Gastrocnemius medialis (tissue), 4 donors: Measurements from ENCODE around the gene PRR5. TPM values are rescaled to one million over a fixed set of nuclear protein-coding genes. Genes with fewer than 3 reads are reported as not detected.

Experiments used
- ATAC-seq, 2 donors: fragments of 150-250 bp; one replicate each; pipeline ENCODE4 v1.9.1; 2016
- DNase-seq, 2 donors: peaks; one replicate each; pipeline ENCODE4 v3.0.0-alpha.2; 2019
- H3K27ac ChIP-seq, 4 donors: fragments of 200-600 bp; sonication (generic); 1 replicate in 1 of 4; 2 replicates in 3 of 4; pipeline ENCODE4 v1.5.1; 2016 to 2018; ENCODE audit warnings: mild to moderate bottlenecking in 2 of 4, moderate library complexity in 1 of 4
- H3K27me3 ChIP-seq, 3 donors: fragments of 200-600 bp; sonication (generic) in 2 of 3; 1 replicate in 1 of 3; 2 replicates in 2 of 3; pipeline versions ENCODE4 v1.5.1 to v1.6.0; 2016 to 2019; ENCODE audit warnings: mild to moderate bottlenecking in 1 of 3, moderate library complexity in 1 of 3
- H3K36me3 ChIP-seq, 2 donors: fragments of 200-600 bp; sonication (generic) in 1 of 2; one replicate each; pipeline ENCODE4 v1.5.1; 2017 to 2018
- H3K4me1 ChIP-seq, 2 donors: fragments of 200-600 bp; sonication (generic) in 1 of 2; one replicate each; pipeline ENCODE4 v1.5.1; 2016 to 2017; ENCODE audit warnings: mild to moderate bottlenecking in 2 of 2
- H3K4me3 ChIP-seq, 4 donors: fragments of 200-600 bp; sonication (generic) in 3 of 4; 1 replicate in 1 of 4; 2 replicates in 3 of 4; pipeline ENCODE4 v1.5.1; 2016 to 2019; ENCODE audit warnings: mild to moderate bottlenecking in 2 of 4
- H3K9me3 ChIP-seq, 3 donors: fragments of 200-600 bp; sonication (generic) in 2 of 3; 1 replicate in 1 of 3; 2 replicates in 2 of 3; pipeline ENCODE4 v1.5.1; 2016 to 2019
- POLR2A ChIP-seq, 2 donors: fragments of 450-650 bp; IDR thresholded peaks; one replicate each; pipeline ENCODE4 v1.6.1; 2017; ENCODE audit warnings: antibody characterized with exemption in 2 of 2, mild to moderate bottlenecking in 2 of 2, moderate library complexity in 2 of 2
- in situ Hi-C, 4 donors: fragments of 200-750 bp; cut with MboI; loops; one replicate each; pipeline versions ENCODE4 v1.15.0 to v1.8.0; 2017; ENCODE audit warnings: low sequenced_read_pairs in 4 of 4
- intact Hi-C: fragments of 100-400 bp; cut with DNase I; formaldehyde crosslinking; loops from one replicate; pipeline ENCODE4 v1.15.1; 2023; ENCODE audit warnings: low total_unique reads
- total RNA-seq, 4 donors: library from RNA; depleted of rRNA; stranded (reverse); fragments of >200 nt; gene quantifications; one replicate each; pipeline versions ENCODE4 v1.1.0 to v1.2.3, GENCODE V29; 2016
- TF ChIP-seq, protein P1 (sequence below), 5 experiments: fragments of 450-650 bp in 3 of 5; fragments of 200-600 bp in 2 of 5; sonication (generic) in 2 of 5; IDR thresholded peaks in 4 of 5; conservative IDR thresholded peaks in 1 of 5; 1 replicate in 4 of 5; 2 replicates in 1 of 5; pipeline ENCODE4 v1.5.1; 2016 to 2019; ENCODE audit warnings: antibody characterized with exemption in 5 of 5, mild to moderate bottlenecking in 3 of 5, moderate library complexity in 3 of 5

PRR5 gene
- total RNA-seq, 4 donors from 2014 or later, result 0.34 to 15.2 (median 1.3) TPM

GRCh38 chr22:44689915-44690524, 12.0 kb upstream of the PRR5 start:
- no peak for ATAC-seq
- no peak overlapping the region for H3K27ac ChIP-seq
- intact Hi-C loops (no loop called here), in situ Hi-C loops (no loop called here)
- H3K36me3 ChIP-seq, result no peaks in the 10 kb centered on the region
- peaks cover 1 to 3% of the 10 kb centered on the region in 2 donors for H3K4me1 ChIP-seq
- no peak overlapping the region for H3K4me3 ChIP-seq
- no peak for TF ChIP-seq POLR2A (IDR thresholded peaks at IDR 0.05)
- TF ChIP-seq, protein P1, sequence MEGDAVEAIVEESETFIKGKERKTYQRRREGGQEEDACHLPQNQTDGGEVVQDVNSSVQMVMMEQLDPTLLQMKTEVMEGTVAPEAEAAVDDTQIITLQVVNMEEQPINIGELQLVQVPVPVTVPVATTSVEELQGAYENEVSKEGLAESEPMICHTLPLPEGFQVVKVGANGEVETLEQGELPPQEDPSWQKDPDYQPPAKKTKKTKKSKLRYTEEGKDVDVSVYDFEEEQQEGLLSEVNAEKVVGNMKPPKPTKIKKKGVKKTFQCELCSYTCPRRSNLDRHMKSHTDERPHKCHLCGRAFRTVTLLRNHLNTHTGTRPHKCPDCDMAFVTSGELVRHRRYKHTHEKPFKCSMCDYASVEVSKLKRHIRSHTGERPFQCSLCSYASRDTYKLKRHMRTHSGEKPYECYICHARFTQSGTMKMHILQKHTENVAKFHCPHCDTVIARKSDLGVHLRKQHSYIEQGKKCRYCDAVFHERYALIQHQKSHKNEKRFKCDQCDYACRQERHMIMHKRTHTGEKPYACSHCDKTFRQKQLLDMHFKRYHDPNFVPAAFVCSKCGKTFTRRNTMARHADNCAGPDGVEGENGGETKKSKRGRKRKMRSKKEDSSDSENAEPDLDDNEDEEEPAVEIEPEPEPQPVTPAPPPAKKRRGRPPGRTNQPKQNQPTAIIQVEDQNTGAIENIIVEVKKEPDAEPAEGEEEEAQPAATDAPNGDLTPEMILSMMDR (IDR thresholded peaks at IDR 0.05 in 4 of 5, conservative IDR thresholded peaks at IDR 0.05 in 1 of 5), result no peak
- no peak for DNase-seq
- no peaks in the 10 kb centered on the region for H3K27me3 ChIP-seq
- H3K9me3 ChIP-seq, result no peaks in the 10 kb centered on the region

DNA sequence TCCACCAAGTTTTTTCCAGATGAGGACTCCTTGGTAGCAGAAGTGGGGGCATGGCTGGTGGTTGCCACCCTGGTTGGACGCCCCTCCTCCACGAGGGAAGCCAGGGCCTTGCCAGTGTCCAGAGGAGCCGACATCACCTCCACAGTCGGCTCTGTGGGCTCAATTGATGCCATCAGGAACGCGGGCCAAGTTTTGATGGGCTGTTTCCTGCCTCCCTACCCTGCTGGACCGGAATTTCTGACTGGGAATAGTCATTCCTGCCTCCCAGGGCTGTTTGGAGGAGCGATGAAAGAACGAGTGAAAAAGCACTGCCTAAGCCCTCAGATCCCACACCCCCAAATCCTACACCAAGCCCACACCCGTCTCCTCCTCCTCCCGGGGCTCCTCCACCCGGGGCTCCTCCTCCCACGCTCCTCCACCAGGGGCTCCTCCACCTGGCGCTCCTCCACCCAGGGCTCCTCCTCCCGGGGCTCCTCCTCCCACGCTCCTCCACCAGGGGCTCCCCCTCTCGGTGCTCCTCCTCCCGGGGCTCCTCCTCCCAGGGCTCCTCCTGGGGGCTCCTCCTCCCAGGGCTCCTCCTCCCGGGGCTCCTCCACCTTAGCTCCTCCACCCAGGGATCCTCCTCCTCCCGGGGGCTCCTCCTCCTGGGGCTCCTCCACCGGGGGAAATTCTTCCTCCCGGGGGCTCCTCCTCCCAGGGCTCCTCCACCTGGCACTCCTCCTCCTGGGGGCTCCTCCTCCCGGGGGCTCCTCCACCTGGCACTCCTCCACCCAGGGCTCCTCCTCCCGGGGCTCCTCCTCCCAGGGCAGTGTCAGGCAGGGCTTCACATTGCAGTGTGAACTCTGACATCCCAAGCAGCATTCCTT, 10.0 kb upstream of the PRR5 start:
- Histone ChIP-seq H3K9me3 (no peaks in the 10 kb centered on the region), H3K36me3 (no peaks in the 10 kb centered on the region), H3K4me3 (no peak overlapping the region), H3K4me1 (no peaks in the 10 kb centered on the region), H3K27me3 (no peaks in the 10 kb centered on the region), H3K27ac (no peak overlapping the region)
- in situ Hi-C loops (no loop called here), intact Hi-C loops (no loop called here)
- no peak for DNase-seq
- TF ChIP-seq, protein P1 (IDR thresholded peaks at IDR 0.05 in 4 of 5, conservative IDR thresholded peaks at IDR 0.05 in 1 of 5), result no peak
- no peak for ATAC-seq

DNA sequence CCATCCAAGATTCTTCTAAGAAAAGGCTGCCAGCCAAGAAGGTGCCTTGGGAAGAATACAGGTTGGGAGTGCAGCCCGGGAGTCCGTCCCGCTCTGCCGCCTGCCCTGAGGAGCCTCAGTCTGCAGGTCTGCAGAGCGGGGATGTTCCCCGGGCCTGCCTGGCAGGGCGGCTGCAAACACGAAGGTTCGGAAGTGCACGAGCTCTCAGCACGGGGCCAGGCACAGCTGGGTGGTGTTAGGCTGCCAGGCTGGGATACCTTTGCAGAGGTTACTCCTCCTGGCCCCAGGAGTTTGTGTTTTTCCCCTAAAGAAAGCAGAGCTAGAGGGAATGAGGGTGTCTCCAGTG, 9.4 kb upstream of the PRR5 start:
- intact Hi-C loops, result no loop called here

GRCh38 chr22:44693145-44693544, 8.9 kb upstream of the PRR5 start:
- in situ Hi-C loops (no loop called here), intact Hi-C loops (no loop called here)

More for the DNA sequence above, 9.4 kb upstream of the PRR5 start:
- in situ Hi-C loops, result no loop called here
- no peaks in the 10 kb centered on the region for H3K9me3 ChIP-seq
- no peaks in the 10 kb centered on the region for H3K4me1 ChIP-seq
- ATAC-seq, result no peak
- DNase-seq, result no peak
- TF ChIP-seq, protein P1 (IDR thresholded peaks at IDR 0.05 in 4 of 5, conservative IDR thresholded peaks at IDR 0.05 in 1 of 5), result no peak
- no peak for TF ChIP-seq POLR2A (IDR thresholded peaks at IDR 0.05)
- no peak overlapping the region for H3K27ac ChIP-seq
- no peak overlapping the region for H3K4me3 ChIP-seq
- H3K36me3 ChIP-seq, result no peaks in the 10 kb centered on the region
- H3K27me3 ChIP-seq, result peaks cover 0 to 2% (median 0%) of the 10 kb centered on the region in 3 donors

More at GRCh38 chr22:44693145-44693544, 8.9 kb upstream of the PRR5 start:
- Histone ChIP-seq H3K4me1 (no peaks in the 10 kb centered on the region), H3K27ac (no peak overlapping the region), H3K27me3 (peaks cover 0 to 7% (median 0%) of the 10 kb centered on the region in 3 donors), H3K4me3 (no peak overlapping the region), H3K9me3 (no peaks in the 10 kb centered on the region), H3K36me3 (no peaks in the 10 kb centered on the region)
- DNase-seq (no peak), ATAC-seq (no peak)
- TF ChIP-seq POLR2A (IDR thresholded peaks at IDR 0.05), result no peak
- TF ChIP-seq, protein P1 (IDR thresholded peaks at IDR 0.05 in 4 of 5, conservative IDR thresholded peaks at IDR 0.05 in 1 of 5), result no peak
